GM23248 (cell line): ENCODE results near the gene COL18A1.

Experiments
- EZH2 ChIP-seq: fragments of 200-600 bp; sonication (generic); IDR thresholded peaks from 2 replicates; pipeline ENCODE4 v1.6.1; 2018; ENCODE audit warnings: antibody characterized with exemption, mild to moderate bottlenecking; ENCODE audit not compliant: insufficient read depth, poor library complexity, severe bottlenecking
- EZH2phosphoT487 ChIP-seq: fragments of 200-600 bp; sonication (generic); IDR thresholded peaks from 2 replicates; pipeline ENCODE4 v1.6.1; 2018; ENCODE audit warnings: antibody characterized with exemption, moderate library complexity, mild to moderate bottlenecking, low read depth; ENCODE audit not compliant: insufficient read depth

- TF ChIP-seq EZH2phosphoT487 = no peak
- TF ChIP-seq EZH2 = no peak
These were observed 35.9 kb downstream of the COL18A1 start for GRCh38 chr21:45440736-45441350.
